GM12878 (cell line): Measurements from ENCODE around the gene LMOD1. TPM values are rescaled to one million over a fixed set of nuclear protein-coding genes. Genes with fewer than 3 reads are reported as not detected.

ENCODE experiments used
- BCL3 ChIP-seq: IDR thresholded peaks from 2 replicates; pipeline ENCODE4 v1.6.1; 2011; ENCODE audit warnings: borderline replicate concordance, low read depth, mild to moderate bottlenecking, moderate library complexity, low read length; ENCODE audit not compliant: insufficient read depth, poor library complexity, severe bottlenecking
- BRCA1 ChIP-seq: IDR thresholded peaks from 2 replicates; pipeline ENCODE4 v1.6.1; 2011; ENCODE audit warnings: low read depth, low read length, improper control_type of control experiment
- IRF4 ChIP-seq: IDR thresholded peaks from 2 replicates; pipeline ENCODE4 v1.6.1; 2011; ENCODE audit warnings: low read depth, low read length
- REST ChIP-seq: IDR thresholded peaks from 2 replicates; pipeline ENCODE4 v1.6.1; 2012; ENCODE audit warnings: mild to moderate bottlenecking, low read depth, low read length
- SMC3 ChIP-seq: IDR thresholded peaks from 2 replicates; pipeline ENCODE4 v1.6.1; 2011; ENCODE audit warnings: low read length, improper control_type of control experiment, borderline replicate concordance
- ZNF217 ChIP-seq: fragments of 450-650 bp; IDR thresholded peaks from 2 replicates; pipeline ENCODE4 v1.6.1; 2017; ENCODE audit warnings: antibody characterized with exemption, mild to moderate bottlenecking
- ZNF592 ChIP-seq: fragments of 450-650 bp; IDR thresholded peaks from 2 replicates; pipeline ENCODE4 v1.6.1; 2017; ENCODE audit warnings: mild to moderate bottlenecking, moderate library complexity
- polyA plus RNA-seq, 11 experiments: library from polyadenylated mRNA; depleted of rRNA in 4 of 11; unstranded in 6 of 11; stranded (reverse) in 5 of 11; fragments of >200 nt; fragmentation: Nextera tagmentation in 4 of 11; fragmentation: Illumina TruSeq in 1 of 11; extraction: Ambion mirVana in 4 of 11; extraction: Trizol in 1 of 11; gene quantifications; 1 replicate in 1 of 11; 2 replicates in 10 of 11; pipeline versions ENCODE4 v1.2.1 to v1.2.3, GENCODE V29; 2011 to 2016; ENCODE audit warnings: inconsistent platforms in 2 of 11, missing spikeins in 2 of 11, low read depth in 1 of 11
- total RNA-seq, 4 experiments: library from RNA; depleted of rRNA in 3 of 4; stranded (reverse); fragments of >200 nt in 3 of 4; fragmentation: Illumina TruSeq in 1 of 4; extraction: Trizol in 1 of 4; gene quantifications; 2 replicates each; pipeline versions ENCODE4 v1.2.1 to v1.2.3, GENCODE V29; 2013 to 2021

Gene LMOD1
- total and polyA plus RNA-seq, 10 of the 15 experiments (the other 5 are each of a cell fraction or from before 2014, with no cell fraction given), result 0.15 TPM; not detected in 9

GRCh38 chr1:201883786-201884185, 62.6 kb downstream of the LMOD1 start (continued):
- TF ChIP-seq REST, result no peak
- no peak for TF ChIP-seq ZNF217
- no peak for TF ChIP-seq ZNF592
- no peak for TF ChIP-seq BRCA1
- peak; percentile 66 for TF ChIP-seq BCL3
- TF ChIP-seq SMC3, result no peak
- no peak for TF ChIP-seq IRF4
